ENCODE results near the gene ATG7.

The ATG7 gene

GRCh38 chr3:11350374-11350773, 78.2 kb downstream of the ATG7 start:
- DNase-seq (ENCODE audit: low read depth in 2 of 3, low spot score in 2 of 3): no peak

- DNase-seq (ENCODE audit: low read depth in 2 of 3, low spot score in 2 of 3): no peak
Observed at GRCh38 chr3:11351451-11351850, 79.3 kb downstream of the ATG7 start.

GRCh38 chr3:11356269-11356668, 84.1 kb downstream of the ATG7 start:
- no peak for DNase-seq (ENCODE audit: low read depth in 2 of 3, low spot score in 2 of 3)

GRCh38 chr3:11362600-11362999, 90.4 kb downstream of the ATG7 start:
- DNase-seq (ENCODE audit: low read depth in 2 of 3, low spot score in 2 of 3): no peak

- DNase-seq (ENCODE audit: low read depth in 2 of 3, low spot score in 2 of 3): no peak
Observed at GRCh38 chr3:11363715-11364114, 91.5 kb downstream of the ATG7 start.

GRCh38 chr3:11364181-11364580, 92.0 kb downstream of the ATG7 start:
- DNase-seq (ENCODE audit: low read depth in 2 of 3, low spot score in 2 of 3): no peak

- DNase-seq (ENCODE audit: low read depth in 2 of 3, low spot score in 2 of 3): no peak
Observed at GRCh38 chr3:11367143-11367693, 95.0 kb downstream of the ATG7 start.

- no peak for DNase-seq (ENCODE audit: low read depth in 2 of 3, low spot score in 2 of 3)
Observed at GRCh38 chr3:11370191-11370590, 98.0 kb downstream of the ATG7 start.

GRCh38 chr3:11370966-11371365, 98.8 kb downstream of the ATG7 start:
- DNase-seq (ENCODE audit: low read depth in 2 of 3, low spot score in 2 of 3): no peak

GRCh38 chr3:11371747-11372146, 99.5 kb downstream of the ATG7 start:
- DNase-seq (ENCODE audit: low read depth in 2 of 3, low spot score in 2 of 3): no peak

- no peak for DNase-seq (ENCODE audit: low read depth in 2 of 3, low spot score in 2 of 3)
Observed at GRCh38 chr3:11373235-11373634, 101.0 kb downstream of the ATG7 start.

GRCh38 chr3:11373654-11374053, 101.5 kb downstream of the ATG7 start:
- DNase-seq (ENCODE audit: low read depth in 2 of 3, low spot score in 2 of 3): no peak

GRCh38 chr3:11375333-11376088, 103.3 kb downstream of the ATG7 start:
- no peak for DNase-seq (ENCODE audit: low read depth in 2 of 3, low spot score in 2 of 3)

GRCh38 chr3:11377719-11378118, 105.5 kb downstream of the ATG7 start:
- no peak for DNase-seq (ENCODE audit: low read depth in 2 of 3, low spot score in 2 of 3)

GRCh38 chr3:11379238-11379823, 107.1 kb downstream of the ATG7 start:
- no peak for DNase-seq (ENCODE audit: low read depth in 2 of 3, low spot score in 2 of 3)

GRCh38 chr3:11379824-11380701, 107.9 kb downstream of the ATG7 start:
- no peak for DNase-seq (ENCODE audit: low read depth in 2 of 3, low spot score in 2 of 3)

GRCh38 chr3:11381141-11381540, 108.9 kb downstream of the ATG7 start:
- no peak for DNase-seq (ENCODE audit: low read depth in 2 of 3, low spot score in 2 of 3)

- DNase-seq (ENCODE audit: low read depth in 2 of 3, low spot score in 2 of 3): no peak
Observed at GRCh38 chr3:11381563-11381962, 109.4 kb downstream of the ATG7 start.

GRCh38 chr3:11382146-11382745, 110.0 kb downstream of the ATG7 start:
- no peak for DNase-seq (ENCODE audit: low read depth in 2 of 3, low spot score in 2 of 3)

GRCh38 chr3:11384074-11384473, 111.9 kb downstream of the ATG7 start:
- no peak for DNase-seq (ENCODE audit: low read depth in 2 of 3, low spot score in 2 of 3)

- no peak for DNase-seq (ENCODE audit: low read depth in 2 of 3, low spot score in 2 of 3)
Observed at GRCh38 chr3:11385326-11385725, 113.1 kb downstream of the ATG7 start.
